PC-3 (cell line): ENCODE measurements around the gene CAPSL. TPM values are rescaled to one million over a fixed set of nuclear protein-coding genes. Genes with fewer than 3 reads are reported as not detected.
"Not testable (repeated sequence)": the region's sequence is repeated elsewhere in the genome, so short reads cannot be mapped to it uniquely, and the experiment has no call there.

Source experiments
- ATAC-seq: fragments of 200-7000 bp; cut with Tn5 transposase; 2 replicates; pipeline ENCODE4 v1.9.1; 2020; ENCODE audit warnings: mild to moderate bottlenecking, moderate library complexity
- Bru-seq: library from RNA; stranded (reverse); fragments of 400-500 nt; gene quantifications from one replicate; lab custom pipeline; 2021; lab: Mats Ljungman, UMichigan
- BruChase-seq, 2 experiments: library from RNA; stranded (reverse); fragments of 400-500 nt; gene quantifications; one replicate each; lab custom pipeline; 2021; lab: Mats Ljungman, UMichigan
- BruUV-seq: library from RNA; stranded (reverse); fragments of 400-500 nt; replicated peaks from 2 replicates; lab custom pipeline; 2021; lab: Mats Ljungman, UMichigan
- CTCF ChIA-PET: fragments of 300-600 bp; sonication (Branson Sonifier 250); formaldehyde crosslinking; loops from one replicate; lab custom pipeline; 2022; ENCODE audit warnings: antibody characterized with exemption; lab: Charles Lee
- POLR2A ChIA-PET: fragments of 300-600 bp; sonication (Branson Sonifier 250); formaldehyde crosslinking; loops from one replicate; lab custom pipeline; 2022; ENCODE audit warnings: antibody characterized with exemption; ENCODE audit not compliant: unreplicated experiment; lab: Charles Lee
- DNase-seq: peaks from one replicate; pipeline ENCODE4 v3.0.0-alpha.2; 2015
- H2AFZ ChIP-seq: fragments of 300-600 bp; sonication (generic); 2 replicates; pipeline ENCODE4 v1.6.0; 2016; ENCODE audit warnings: antibody characterized with exemption, low read length
- H3F3A ChIP-seq: fragments of 300-600 bp; sonication (generic); one replicate; pipeline ENCODE4 v1.6.0; 2017; ENCODE audit warnings: antibody characterized with exemption, low read length, control low read depth, mild to moderate bottlenecking; ENCODE audit not compliant: unreplicated experiment
- H3K27ac ChIP-seq: fragments of 300-600 bp; sonication (generic); 2 replicates; pipeline ENCODE4 v1.5.1; 2016; ENCODE audit warnings: mild to moderate bottlenecking, low read length
- H3K27me3 ChIP-seq: fragments of 300-600 bp; sonication (generic); 2 replicates; pipeline ENCODE4 v1.6.1; 2016; ENCODE audit warnings: low read length, mixed read lengths
- H3K36me3 ChIP-seq: fragments of 300-600 bp; sonication (generic); 2 replicates; pipeline ENCODE4 v1.6.1; 2016; ENCODE audit warnings: low read depth, mixed run types, low read length, mixed read lengths
- H3K4me1 ChIP-seq: fragments of 300-600 bp; sonication (generic); 2 replicates; pipeline ENCODE4 v1.5.1; 2016; ENCODE audit warnings: low read length; ENCODE audit not compliant: insufficient read depth
- H3K4me2 ChIP-seq: fragments of 300-600 bp; sonication (generic); 2 replicates; pipeline ENCODE4 v1.6.0; 2016; ENCODE audit warnings: low read length
- H3K4me3 ChIP-seq: fragments of 300-600 bp; sonication (generic); 2 replicates; pipeline ENCODE4 v1.5.1; 2016; ENCODE audit warnings: mild to moderate bottlenecking, low read length, mixed read lengths
- H3K79me2 ChIP-seq: fragments of 300-600 bp; sonication (generic); 2 replicates; pipeline ENCODE4 v1.6.1; 2017; ENCODE audit warnings: low read length, mixed read lengths
- H3K9ac ChIP-seq: fragments of 300-600 bp; sonication (generic); 2 replicates; pipeline ENCODE4 v1.6.0; 2016; ENCODE audit warnings: mild to moderate bottlenecking, low read length
- H3K9me2 ChIP-seq: fragments of 300-600 bp; sonication (generic); replicated peaks from 2 replicates; pipeline ENCODE4 v1.6.1; 2016; ENCODE audit warnings: mixed run types, low read length, mixed read lengths
- H3K9me3 ChIP-seq: fragments of 300-600 bp; sonication (generic); 2 replicates; pipeline ENCODE4 v1.6.1; 2016; ENCODE audit warnings: low read length, mixed read lengths
- H4K20me1 ChIP-seq: fragments of 300-600 bp; sonication (generic); 2 replicates; pipeline ENCODE4 v1.6.1; 2016; ENCODE audit warnings: low read length, mixed read lengths
- EZH2 ChIP-seq: fragments of 300-600 bp; sonication (generic); IDR thresholded peaks from one replicate; pipeline ENCODE4 v1.6.1; 2017; ENCODE audit warnings: antibody characterized with exemption, mild to moderate bottlenecking, low read length; ENCODE audit not compliant: unreplicated experiment
- EZH2phosphoT487 ChIP-seq: fragments of 300-600 bp; sonication (generic); IDR thresholded peaks from 2 replicates; pipeline ENCODE4 v1.6.1; 2018; ENCODE audit warnings: mild to moderate bottlenecking, antibody characterized with exemption, low read length, borderline replicate concordance
- intact Hi-C: fragments of 100-400 bp; cut with micrococcal nuclease; formaldehyde crosslinking; loops from 2 replicates; pipeline ENCODE4 v1.9.0; 2023
- long read RNA-seq: library from polyadenylated mRNA; unstranded; transcript quantifications from one replicate; pipeline ENCODE4 v2.0.0, GENCODE V29; 2021; ENCODE audit not compliant: unreplicated experiment
- total RNA-seq: library from RNA; depleted of rRNA; stranded (reverse); fragments of >200 nt; gene quantifications from 2 replicates; pipeline ENCODE4 v1.2.3, GENCODE V29; 2014; rRNA removed
- TF ChIP-seq, protein P1 (sequence below): fragments of 300-600 bp; sonication (generic); conservative IDR thresholded peaks from 2 replicates; pipeline ENCODE4 v1.5.1; 2017; ENCODE audit warnings: antibody characterized with exemption, low read depth, mild to moderate bottlenecking, low read length

The CAPSL gene
- total RNA-seq (0.11 TPM in 1 of 2 replicates, not detected in the other), Bru-seq, nascent RNA (percentile 11 among the genes with signal in this experiment), BruChase-seq, experiment 1, labeled RNA remaining after a 6-hour chase (percentile 9 among the genes with signal in this experiment), BruChase-seq, experiment 2, labeled RNA remaining after a 2-hour chase (percentile 6 among the genes with signal in this experiment)
- long read RNA-seq = 0 reads

GRCh38 chr5:35938568-35939227, at the start of gene CAPSL:
CAPSL (minus strand) TSS chr5:35938622; CDS start chr5:35921120, 17,502 bp downstream.
- H3K79me2 ChIP-seq = no peaks in the 10 kb centered on the region
- DNase-seq (peak; percentile 64), ATAC-seq (peak; percentile 27; the same call in 1 of the 2 replicates)
- H3F3A ChIP-seq = no peaks in the 10 kb centered on the region
- H3K9ac ChIP-seq = no peak within 1 kb of the TSS
- no peak within 1 kb of the TSS; the same call in 1 of the 2 replicates for H3K4me2 ChIP-seq
- TF ChIP-seq EZH2 (no peak), EZH2phosphoT487 (no peak)
- TF ChIP-seq, protein P1, sequence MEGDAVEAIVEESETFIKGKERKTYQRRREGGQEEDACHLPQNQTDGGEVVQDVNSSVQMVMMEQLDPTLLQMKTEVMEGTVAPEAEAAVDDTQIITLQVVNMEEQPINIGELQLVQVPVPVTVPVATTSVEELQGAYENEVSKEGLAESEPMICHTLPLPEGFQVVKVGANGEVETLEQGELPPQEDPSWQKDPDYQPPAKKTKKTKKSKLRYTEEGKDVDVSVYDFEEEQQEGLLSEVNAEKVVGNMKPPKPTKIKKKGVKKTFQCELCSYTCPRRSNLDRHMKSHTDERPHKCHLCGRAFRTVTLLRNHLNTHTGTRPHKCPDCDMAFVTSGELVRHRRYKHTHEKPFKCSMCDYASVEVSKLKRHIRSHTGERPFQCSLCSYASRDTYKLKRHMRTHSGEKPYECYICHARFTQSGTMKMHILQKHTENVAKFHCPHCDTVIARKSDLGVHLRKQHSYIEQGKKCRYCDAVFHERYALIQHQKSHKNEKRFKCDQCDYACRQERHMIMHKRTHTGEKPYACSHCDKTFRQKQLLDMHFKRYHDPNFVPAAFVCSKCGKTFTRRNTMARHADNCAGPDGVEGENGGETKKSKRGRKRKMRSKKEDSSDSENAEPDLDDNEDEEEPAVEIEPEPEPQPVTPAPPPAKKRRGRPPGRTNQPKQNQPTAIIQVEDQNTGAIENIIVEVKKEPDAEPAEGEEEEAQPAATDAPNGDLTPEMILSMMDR = no peak
- no peak within 1 kb of the TSS for H3K27ac ChIP-seq
- peaks cover 40% of the 10 kb centered on the region for H3K27me3 ChIP-seq
- H3K36me3 ChIP-seq = no peaks in the 10 kb centered on the region
- H3K9me3 ChIP-seq = no peaks in the 10 kb centered on the region
- H4K20me1 ChIP-seq = no peaks in the 10 kb centered on the region
- H3K9me2 ChIP-seq = no peaks in the 10 kb centered on the region
- no peak within 1 kb of the TSS for H3K4me3 ChIP-seq
- ChIA-PET CTCF (no interaction called here), POLR2A (no interaction called here)
- BruUV-seq = no TSS peak
- H3K4me1 ChIP-seq = no peaks in the 10 kb centered on the region
- no peak within 1 kb of the TSS for H2AFZ ChIP-seq
- intact Hi-C loops = no loop called here

GRCh38 chr5:35987776-35988175, 49.4 kb upstream of the CAPSL start:
- Histone ChIP-seq H3K79me2 (no peaks in the 10 kb centered on the region), H3K4me3 (no peak overlapping the region), H3F3A (no peaks in the 10 kb centered on the region), H3K4me1 (no peaks in the 10 kb centered on the region), H3K27me3 (peaks cover 76% of the 10 kb centered on the region), H3K36me3 (no peaks in the 10 kb centered on the region), H3K4me2 (no peak overlapping the region), H3K9me2 (no peaks in the 10 kb centered on the region), H3K27ac (no peak overlapping the region), H3K9me3 (no peaks in the 10 kb centered on the region), H2AFZ (no peak overlapping the region), H4K20me1 (no peaks in the 10 kb centered on the region), H3K9ac (no peak overlapping the region)
- no TSS peak for BruUV-seq
- ChIA-PET POLR2A (no interaction called here), CTCF (no interaction called here)
- TF ChIP-seq, protein P1 = no peak
- TF ChIP-seq EZH2 = no peak
- TF ChIP-seq EZH2phosphoT487 = no peak
- DNase-seq (no peak), ATAC-seq (no peak)
- intact Hi-C loops = loop anchor here (2.0 kb wide), 1 partner anchor 73 kb away; no protein-coding TSS in a partner anchor

- Histone ChIP-seq H3F3A (no peaks in the 10 kb centered on the region), H3K4me2 (no peak overlapping the region), H4K20me1 (no peaks in the 10 kb centered on the region), H3K4me1 (no peaks in the 10 kb centered on the region), H3K79me2 (no peaks in the 10 kb centered on the region), H3K9ac (no peak overlapping the region), H3K9me3 (peaks cover 5% of the 10 kb centered on the region; the same call in 1 of the 2 replicates), H3K27ac (no peak overlapping the region), H2AFZ (no peak overlapping the region), H3K36me3 (no peaks in the 10 kb centered on the region), H3K27me3 (no peaks in the 10 kb centered on the region), H3K9me2 (no peaks in the 10 kb centered on the region), H3K4me3 (no peak overlapping the region)
- ChIA-PET POLR2A (no interaction called here), CTCF (no interaction called here)
- BruUV-seq = no TSS peak
- intact Hi-C loops = no loop called here
- TF ChIP-seq EZH2 = no peak
- TF ChIP-seq, protein P1 = no peak
- no peak for TF ChIP-seq EZH2phosphoT487
- ATAC-seq (no peak), DNase-seq (no peak)
These were observed 41.3 kb upstream of the CAPSL start for GRCh38 chr5:35979715-35980114.

- H3K9me3 ChIP-seq, H3K9ac ChIP-seq, H2AFZ ChIP-seq, DNase-seq, H3F3A ChIP-seq, H3K9me2 ChIP-seq, H3K79me2 ChIP-seq, H4K20me1 ChIP-seq, H3K27ac ChIP-seq, H3K36me3 ChIP-seq, POLR2A ChIA-PET, ATAC-seq, intact Hi-C loops, BruUV-seq, H3K4me1 ChIP-seq, H3K4me2 ChIP-seq, H3K27me3 ChIP-seq, H3K4me3 ChIP-seq, CTCF ChIA-PET: not testable (repeated sequence)
These were observed 38.4 kb upstream of the CAPSL start for GRCh38 chr5:35976859-35977258.
